H1 (cell line): ENCODE measurements around the gene SLC25A51.

Experiments
- CBX8 ChIP-seq: fragments of 300-800, 300-1000 bp; sonication (generic); IDR thresholded peaks from 2 replicates; pipeline ENCODE4 v1.7.1; 2016; ENCODE audit warnings: low read depth, low read length, borderline replicate concordance
- CTCF ChIP-seq, 3 experiments: IDR thresholded peaks; 1 replicate in 2 of 3; 2 replicates in 1 of 3; pipeline versions ENCODE4 v1.5.1 to v1.6.1; 2011; ENCODE audit warnings: low read length in 3 of 3, mild to moderate bottlenecking in 3 of 3, inconsistent platforms in 2 of 3, low read depth in 1 of 3, moderate library complexity in 1 of 3; ENCODE audit not compliant: insufficient read depth in 1 of 3; ENCODE audit errors: control extremely low read depth in 1 of 3
- KDM5A ChIP-seq: fragments of 200-600 bp; IDR thresholded peaks from 2 replicates; pipeline ENCODE4 v1.7.1; 2012; ENCODE audit warnings: mild to moderate bottlenecking, low read length, inconsistent platforms, mixed read lengths
- SIN3A ChIP-seq, 2 experiments: IDR thresholded peaks in 1 of 2; conservative IDR thresholded peaks in 1 of 2; 2 replicates each; pipeline ENCODE4 v1.6.1; 2011 to 2012; ENCODE audit warnings: low read length in 2 of 2, improper control_type of control experiment in 1 of 2, low read depth in 1 of 2, mild to moderate bottlenecking in 1 of 2
- SP1 ChIP-seq: IDR thresholded peaks from 2 replicates; pipeline ENCODE4 v1.6.1; 2011; ENCODE audit warnings: low read depth, low read length
- TAF1 ChIP-seq: IDR thresholded peaks from 2 replicates; pipeline ENCODE4 v1.6.1; 2011; ENCODE audit warnings: mild to moderate bottlenecking, low read depth, low read length

GRCh38 chr9:37920471-37921167 is 16.7 kb upstream of the SLC25A51 start:
- TF ChIP-seq CBX8 (no peak), CTCF (IDR thresholded peaks at IDR 0.05; ENCODE audit: control extremely low read depth in 1 of 3, insufficient read depth in 1 of 3, low read depth in 1 of 3, low read length in 3 of 3) (no peak), TAF1 (no peak), SIN3A (conservative IDR thresholded peaks at IDR 0.05 in 1 of 2, IDR thresholded peaks at IDR 0.05 in 1 of 2; ENCODE audit: low read depth in 1 of 2, low read length in 2 of 2) (no peak), SP1 (no peak), KDM5A (no peak)
